ENCODE data around the gene NAA30.

DNA sequence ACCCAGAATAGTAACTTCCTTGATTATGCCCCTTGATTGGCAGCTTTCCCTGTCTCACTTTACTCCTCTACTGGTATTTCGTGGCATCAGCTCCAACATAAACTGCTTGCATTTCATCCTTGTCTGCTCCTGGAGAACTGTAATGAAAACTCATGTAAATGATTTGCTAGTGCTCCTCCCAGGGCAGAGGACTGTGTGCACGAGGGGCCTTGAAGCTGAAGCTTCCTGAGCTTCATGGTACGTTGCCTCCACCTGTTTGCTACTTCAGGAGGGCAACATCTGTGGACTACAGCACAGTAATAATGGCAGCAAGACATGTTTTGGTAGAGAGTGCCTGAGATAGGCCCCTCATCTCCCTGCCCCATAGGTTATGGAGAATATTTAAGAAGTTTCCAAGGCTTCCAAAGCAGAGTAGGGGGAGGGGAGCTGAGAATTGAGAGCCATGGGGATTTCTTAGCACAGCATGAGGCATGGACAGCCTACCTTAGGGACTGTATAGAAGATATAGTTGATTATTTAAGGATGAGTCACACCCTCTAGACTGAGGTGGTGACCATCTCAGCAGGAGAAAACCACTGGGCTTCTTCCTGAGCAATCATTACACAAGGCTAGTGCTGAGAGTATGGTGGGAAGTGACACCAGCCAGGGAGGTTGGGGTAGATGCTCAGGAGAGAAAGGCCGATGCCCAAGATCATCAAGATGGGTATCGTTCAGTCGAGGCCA is 73.8 kb downstream of the NAA30 start:
- TF ChIP-seq EP300 (conservative IDR thresholded peaks at IDR 0.05; ENCODE audit: poor library complexity, severe bottlenecking) (no peak), CTCF (IDR thresholded peaks at IDR 0.05; ENCODE audit: poor library complexity, severe bottlenecking) (no peak), POLR2AphosphoS5 (IDR thresholded peaks at IDR 0.05) (no peak), TAF1 (IDR thresholded peaks at IDR 0.05; ENCODE audit: low read depth) (no peak), EZH2 (IDR thresholded peaks at IDR 0.05; ENCODE audit: borderline replicate concordance, insufficient read depth, low read length, poor library complexity, severe bottlenecking) (no peak), SMC3 (conservative IDR thresholded peaks at IDR 0.05; ENCODE audit: poor library complexity) (no peak), RAD21 (conservative IDR thresholded peaks at IDR 0.05) (no peak)
- TF ChIP-seq, protein P1, sequence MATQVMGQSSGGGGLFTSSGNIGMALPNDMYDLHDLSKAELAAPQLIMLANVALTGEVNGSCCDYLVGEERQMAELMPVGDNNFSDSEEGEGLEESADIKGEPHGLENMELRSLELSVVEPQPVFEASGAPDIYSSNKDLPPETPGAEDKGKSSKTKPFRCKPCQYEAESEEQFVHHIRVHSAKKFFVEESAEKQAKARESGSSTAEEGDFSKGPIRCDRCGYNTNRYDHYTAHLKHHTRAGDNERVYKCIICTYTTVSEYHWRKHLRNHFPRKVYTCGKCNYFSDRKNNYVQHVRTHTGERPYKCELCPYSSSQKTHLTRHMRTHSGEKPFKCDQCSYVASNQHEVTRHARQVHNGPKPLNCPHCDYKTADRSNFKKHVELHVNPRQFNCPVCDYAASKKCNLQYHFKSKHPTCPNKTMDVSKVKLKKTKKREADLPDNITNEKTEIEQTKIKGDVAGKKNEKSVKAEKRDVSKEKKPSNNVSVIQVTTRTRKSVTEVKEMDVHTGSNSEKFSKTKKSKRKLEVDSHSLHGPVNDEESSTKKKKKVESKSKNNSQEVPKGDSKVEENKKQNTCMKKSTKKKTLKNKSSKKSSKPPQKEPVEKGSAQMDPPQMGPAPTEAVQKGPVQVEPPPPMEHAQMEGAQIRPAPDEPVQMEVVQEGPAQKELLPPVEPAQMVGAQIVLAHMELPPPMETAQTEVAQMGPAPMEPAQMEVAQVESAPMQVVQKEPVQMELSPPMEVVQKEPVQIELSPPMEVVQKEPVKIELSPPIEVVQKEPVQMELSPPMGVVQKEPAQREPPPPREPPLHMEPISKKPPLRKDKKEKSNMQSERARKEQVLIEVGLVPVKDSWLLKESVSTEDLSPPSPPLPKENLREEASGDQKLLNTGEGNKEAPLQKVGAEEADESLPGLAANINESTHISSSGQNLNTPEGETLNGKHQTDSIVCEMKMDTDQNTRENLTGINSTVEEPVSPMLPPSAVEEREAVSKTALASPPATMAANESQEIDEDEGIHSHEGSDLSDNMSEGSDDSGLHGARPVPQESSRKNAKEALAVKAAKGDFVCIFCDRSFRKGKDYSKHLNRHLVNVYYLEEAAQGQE (IDR thresholded peaks at IDR 0.05; ENCODE audit: borderline replicate concordance), result no peak
